Fibroblast of pulmonary artery (primary cell): ENCODE measurements around the gene TBC1D8.

Source experiments
- DNase-seq: peaks from one replicate; pipeline ENCODE4 v3.0.0-alpha.2; 2010; ENCODE audit warnings: low read depth
- H3K4me3 ChIP-seq: replicated peaks from 2 replicates; pipeline ENCODE4 v1.5.1; 2011; ENCODE audit warnings: low read depth, mild to moderate bottlenecking, control low read depth, low read length, moderate library complexity
- TF ChIP-seq, protein P1 (sequence below): IDR thresholded peaks from 2 replicates; pipeline ENCODE4 v1.5.1; 2011; ENCODE audit warnings: mild to moderate bottlenecking, control low read depth, low read length, inconsistent platforms; ENCODE audit errors: missing control alignments

Gene TBC1D8

DNA sequence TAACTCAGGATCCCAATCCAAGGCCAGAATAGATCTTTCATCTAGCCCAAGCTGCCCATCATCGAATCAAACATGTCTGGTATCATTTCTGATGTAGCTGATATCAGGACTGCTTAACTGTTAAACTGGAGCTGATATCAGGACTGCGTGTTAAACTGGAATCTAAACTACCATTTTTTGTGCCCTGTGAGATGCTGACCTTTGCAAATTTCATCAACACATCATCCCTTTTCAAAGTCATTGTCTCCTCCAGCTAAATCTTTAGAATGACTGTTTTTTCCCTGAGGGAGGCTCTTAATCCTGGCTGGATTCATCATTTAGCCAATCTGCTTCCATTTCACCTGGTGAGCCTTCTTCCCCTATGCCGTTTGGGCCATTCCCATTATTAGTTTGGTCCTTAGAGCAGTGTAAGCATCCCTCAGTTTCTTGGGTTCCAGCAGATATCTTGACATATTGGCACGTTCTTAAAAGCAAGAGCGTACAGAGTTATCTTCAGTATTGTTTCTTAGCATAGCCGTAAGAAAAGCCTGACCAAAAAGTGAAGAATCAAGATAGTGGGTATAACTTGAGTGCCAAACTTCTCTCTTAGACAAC is 136.8 kb downstream of the TBC1D8 start:
- no peak for DNase-seq
- no peak overlapping the region for H3K4me3 ChIP-seq
- TF ChIP-seq, protein P1, sequence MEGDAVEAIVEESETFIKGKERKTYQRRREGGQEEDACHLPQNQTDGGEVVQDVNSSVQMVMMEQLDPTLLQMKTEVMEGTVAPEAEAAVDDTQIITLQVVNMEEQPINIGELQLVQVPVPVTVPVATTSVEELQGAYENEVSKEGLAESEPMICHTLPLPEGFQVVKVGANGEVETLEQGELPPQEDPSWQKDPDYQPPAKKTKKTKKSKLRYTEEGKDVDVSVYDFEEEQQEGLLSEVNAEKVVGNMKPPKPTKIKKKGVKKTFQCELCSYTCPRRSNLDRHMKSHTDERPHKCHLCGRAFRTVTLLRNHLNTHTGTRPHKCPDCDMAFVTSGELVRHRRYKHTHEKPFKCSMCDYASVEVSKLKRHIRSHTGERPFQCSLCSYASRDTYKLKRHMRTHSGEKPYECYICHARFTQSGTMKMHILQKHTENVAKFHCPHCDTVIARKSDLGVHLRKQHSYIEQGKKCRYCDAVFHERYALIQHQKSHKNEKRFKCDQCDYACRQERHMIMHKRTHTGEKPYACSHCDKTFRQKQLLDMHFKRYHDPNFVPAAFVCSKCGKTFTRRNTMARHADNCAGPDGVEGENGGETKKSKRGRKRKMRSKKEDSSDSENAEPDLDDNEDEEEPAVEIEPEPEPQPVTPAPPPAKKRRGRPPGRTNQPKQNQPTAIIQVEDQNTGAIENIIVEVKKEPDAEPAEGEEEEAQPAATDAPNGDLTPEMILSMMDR: no peak

DNA sequence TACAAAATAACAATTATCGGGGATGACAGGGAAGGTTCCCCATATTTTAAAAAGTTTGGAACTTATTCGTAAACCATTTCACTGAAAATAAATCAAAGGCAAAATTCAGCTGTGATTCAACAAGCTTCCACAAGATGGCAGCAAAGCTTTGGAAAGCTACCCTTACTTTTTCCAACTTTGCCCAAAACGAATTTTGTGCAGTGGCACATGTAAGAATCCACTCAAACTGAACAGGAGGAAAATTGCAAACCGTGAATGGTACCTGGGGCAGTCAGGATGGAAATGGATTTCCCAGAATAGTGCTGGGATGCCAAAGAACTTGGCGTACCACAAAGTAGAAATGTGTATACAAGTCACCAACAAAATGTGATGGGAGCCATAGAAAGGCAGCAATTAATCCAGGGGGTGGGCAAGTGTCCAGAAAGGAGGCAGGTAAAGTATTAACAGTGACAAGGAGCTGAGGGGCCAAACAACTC is 138.4 kb downstream of the TBC1D8 start:
- H3K4me3 ChIP-seq: no peak overlapping the region
- TF ChIP-seq, protein P1: peak; percentile 73
- DNase-seq: peak; percentile 67

GRCh38 chr2:101012054-101012705 is 139.0 kb downstream of the TBC1D8 start:
- DNase-seq: no peak
- no peak overlapping the region for H3K4me3 ChIP-seq
- TF ChIP-seq, protein P1: no peak

DNA sequence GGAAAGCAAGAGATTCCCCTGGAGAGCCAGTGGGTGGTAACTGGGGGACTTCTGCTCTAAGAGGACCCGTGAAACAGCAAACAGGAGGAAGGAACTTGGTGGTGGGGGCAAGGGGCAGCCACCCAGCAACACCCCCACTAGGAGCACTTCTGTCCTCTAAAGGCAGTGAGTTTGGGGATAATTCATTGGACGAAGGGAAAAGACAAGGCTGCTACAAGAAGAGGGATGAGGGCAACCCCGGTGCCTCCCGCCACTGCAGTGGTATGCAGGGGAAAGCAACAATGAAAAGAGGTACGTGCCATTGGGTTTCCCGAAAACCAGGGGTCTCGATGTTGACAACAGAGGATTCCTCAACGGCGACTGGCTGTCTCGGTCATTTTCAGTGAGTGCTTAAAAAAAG is 140.0 kb downstream of the TBC1D8 start:
- DNase-seq: no peak
- TF ChIP-seq, protein P1: no peak
- H3K4me3 ChIP-seq: no peak overlapping the region

DNA sequence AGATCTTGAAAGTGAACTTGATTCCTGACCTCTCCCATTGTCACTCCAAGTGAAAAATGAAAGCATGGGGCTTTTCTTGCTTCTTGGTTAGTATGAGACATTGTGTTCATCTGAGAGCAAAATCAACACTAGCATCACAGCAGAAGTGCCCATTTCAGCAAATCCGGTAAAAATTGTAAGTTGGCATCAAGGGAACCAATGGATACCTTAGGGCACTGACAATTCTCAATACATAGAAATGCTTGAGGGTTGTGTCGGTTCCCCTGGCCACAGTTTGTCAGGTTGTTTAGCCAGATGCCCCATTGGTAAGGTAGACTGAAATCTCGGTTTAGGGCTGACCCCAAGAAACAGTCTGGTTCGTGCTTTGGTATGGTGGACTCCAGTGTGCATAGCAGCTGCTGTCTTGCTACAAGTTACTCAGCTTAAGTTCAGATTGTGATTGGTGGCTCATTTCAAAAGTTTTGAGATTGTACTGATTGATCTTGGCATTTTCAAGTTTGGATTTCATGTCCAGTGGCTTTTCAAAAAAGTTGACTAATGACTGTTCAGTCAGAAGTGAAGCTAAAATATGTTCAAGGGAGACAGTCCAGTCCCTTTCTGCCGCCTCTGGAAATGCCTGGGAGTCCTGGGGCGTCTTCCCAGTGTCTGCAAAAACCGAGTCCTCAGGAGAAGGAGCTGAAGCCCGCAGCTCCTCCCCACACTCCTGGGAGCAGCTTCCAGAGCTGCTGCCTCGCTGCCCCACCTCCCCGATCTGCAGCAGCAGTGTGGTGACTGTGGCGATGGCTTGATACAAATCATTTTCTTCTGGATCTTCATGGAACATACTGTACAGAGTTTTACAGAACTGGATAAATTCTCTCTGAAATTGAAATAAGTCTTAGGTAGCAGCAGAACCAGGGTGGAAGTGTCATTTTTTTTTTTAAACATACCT is 143.5 kb downstream of the TBC1D8 start:
- TF ChIP-seq, protein P1: no peak

DNA sequence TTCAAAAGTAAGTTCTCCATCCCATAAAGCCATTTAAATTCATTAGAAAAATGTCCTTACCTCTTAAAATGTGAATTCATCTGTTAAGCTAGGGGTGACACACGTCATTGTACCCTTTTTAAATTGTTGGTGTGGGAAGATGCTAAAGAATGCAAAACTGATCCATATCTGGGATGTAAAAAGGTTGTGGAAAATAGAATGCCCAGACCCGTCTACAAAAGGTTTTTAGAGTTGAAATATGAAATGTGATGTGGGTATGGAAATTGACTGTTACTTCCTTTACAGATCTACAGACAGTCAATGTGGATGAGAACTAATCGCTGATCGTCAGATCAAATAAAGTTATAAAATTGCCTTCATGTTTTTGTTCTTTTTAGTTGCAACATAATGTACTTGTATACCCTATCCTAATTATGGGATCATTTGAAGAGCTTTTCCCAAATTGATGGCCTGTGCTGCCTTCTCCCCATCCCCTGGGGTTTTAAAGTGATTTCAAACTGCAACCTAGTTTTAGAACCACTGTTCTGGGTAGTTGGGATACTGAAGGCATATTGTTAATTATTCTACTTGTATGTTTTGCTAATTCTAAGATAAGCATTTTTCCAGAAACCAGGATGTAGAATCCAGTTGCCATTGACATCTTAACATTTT is 145.0 kb downstream of the TBC1D8 start:
- no peak overlapping the region for H3K4me3 ChIP-seq
- TF ChIP-seq, protein P1: no peak

More for the DNA sequence above, 143.5 kb downstream of the TBC1D8 start:
- peak; percentile 12 for DNase-seq
- H3K4me3 ChIP-seq: no peak overlapping the region

More for the DNA sequence above, 145.0 kb downstream of the TBC1D8 start:
- DNase-seq: no peak
